ENCODE measurements around the gene SPOCK1. TPM values are rescaled to one million over a fixed set of nuclear protein-coding genes. Genes with fewer than 3 reads are reported as not detected.

The SPOCK1 gene
- total and polyA plus RNA-seq, 7 donors: 4.2 to 52.7 (median 16.0) TPM

DNA sequence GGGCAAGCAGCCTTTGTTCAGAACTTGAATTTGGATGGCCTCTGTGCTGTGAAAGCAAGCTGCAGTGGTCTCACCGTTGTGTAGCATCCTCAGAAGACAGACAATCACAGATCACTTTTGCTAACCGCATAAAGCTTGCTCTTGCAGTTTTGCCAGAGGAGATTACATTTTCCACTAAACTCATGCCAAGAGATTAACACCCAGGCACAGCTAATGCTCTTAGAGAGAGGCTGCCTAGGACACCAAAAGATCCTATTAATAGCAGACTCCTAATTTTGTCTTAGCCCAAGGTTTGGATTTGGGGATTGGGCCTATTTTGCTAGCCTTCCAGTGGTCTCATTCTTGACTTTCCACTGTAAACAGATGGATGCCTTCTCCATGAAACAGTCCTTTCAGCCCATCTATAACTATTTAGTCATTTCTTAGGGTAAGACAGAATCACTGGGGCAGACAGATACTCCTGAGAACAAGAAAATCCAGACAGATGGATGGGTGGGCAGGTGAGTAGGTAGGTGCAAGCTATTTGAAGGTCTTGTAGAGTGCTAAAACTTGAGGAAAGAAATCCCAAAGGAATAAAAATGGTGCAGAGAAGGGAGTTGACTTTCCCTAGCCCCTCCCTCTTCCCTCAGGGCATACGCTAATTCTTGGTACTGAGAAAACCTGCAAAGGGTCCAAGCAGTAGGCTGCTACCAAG is 506.2 kb downstream of the SPOCK1 start:
- WGBS, 3 donors: 46 to 55% (median 49%) methylated on average over 3 of the region's 3 CpGs
- Histone ChIP-seq H3K4me3 (no peak overlapping the region), H3K36me3 (ENCODE audit: insufficient read depth in 1 of 2, low read depth in 1 of 2) (no peaks in the 10 kb centered on the region), H3K27ac (no peak overlapping the region), H3K27me3 (ENCODE audit: insufficient read depth in 3 of 3, low read length in 2 of 3) (no peaks in the 10 kb centered on the region), H3K9me3 (no peaks in the 10 kb centered on the region), H3K4me1 (no peaks in the 10 kb centered on the region)
- intact Hi-C loops (cut with DNase I): no loop called here
- TF ChIP-seq, protein P1, sequence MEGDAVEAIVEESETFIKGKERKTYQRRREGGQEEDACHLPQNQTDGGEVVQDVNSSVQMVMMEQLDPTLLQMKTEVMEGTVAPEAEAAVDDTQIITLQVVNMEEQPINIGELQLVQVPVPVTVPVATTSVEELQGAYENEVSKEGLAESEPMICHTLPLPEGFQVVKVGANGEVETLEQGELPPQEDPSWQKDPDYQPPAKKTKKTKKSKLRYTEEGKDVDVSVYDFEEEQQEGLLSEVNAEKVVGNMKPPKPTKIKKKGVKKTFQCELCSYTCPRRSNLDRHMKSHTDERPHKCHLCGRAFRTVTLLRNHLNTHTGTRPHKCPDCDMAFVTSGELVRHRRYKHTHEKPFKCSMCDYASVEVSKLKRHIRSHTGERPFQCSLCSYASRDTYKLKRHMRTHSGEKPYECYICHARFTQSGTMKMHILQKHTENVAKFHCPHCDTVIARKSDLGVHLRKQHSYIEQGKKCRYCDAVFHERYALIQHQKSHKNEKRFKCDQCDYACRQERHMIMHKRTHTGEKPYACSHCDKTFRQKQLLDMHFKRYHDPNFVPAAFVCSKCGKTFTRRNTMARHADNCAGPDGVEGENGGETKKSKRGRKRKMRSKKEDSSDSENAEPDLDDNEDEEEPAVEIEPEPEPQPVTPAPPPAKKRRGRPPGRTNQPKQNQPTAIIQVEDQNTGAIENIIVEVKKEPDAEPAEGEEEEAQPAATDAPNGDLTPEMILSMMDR (IDR thresholded peaks at IDR 0.05): no peak
- ATAC-seq: peak in 2 of 4 donors; percentile 35 to 61
- DNase-seq: no peak

DNA sequence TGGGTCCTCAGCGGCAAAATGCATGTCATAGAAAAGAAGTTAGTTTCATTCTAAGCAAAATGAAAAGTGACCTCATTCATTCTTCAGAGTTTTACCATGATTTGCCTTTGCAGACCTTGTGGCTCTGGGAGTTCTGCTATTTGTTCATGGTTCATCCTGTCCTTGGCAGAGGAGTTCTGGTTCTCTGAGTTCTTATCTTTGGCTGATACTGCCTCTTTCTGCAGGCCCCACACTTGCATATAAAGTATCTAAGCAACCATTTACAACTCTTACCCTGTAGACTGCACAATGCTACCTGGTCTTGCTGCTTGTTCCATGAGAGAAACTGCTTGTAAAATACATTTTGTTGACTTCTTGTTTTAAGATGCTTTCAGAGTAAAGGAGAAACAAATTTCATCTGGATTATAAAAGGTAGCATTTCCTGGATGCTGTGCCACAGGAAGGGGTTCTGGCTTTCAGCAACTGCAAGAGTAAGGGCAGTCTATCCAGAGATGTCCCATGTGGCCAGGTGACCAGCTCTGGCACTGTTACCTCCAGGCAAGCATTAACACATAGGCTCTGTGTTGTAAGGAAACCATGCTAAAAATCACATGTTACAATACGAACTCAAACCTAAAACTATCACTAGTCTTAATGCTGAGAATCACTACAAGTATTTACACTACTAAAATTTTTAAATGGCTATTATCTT is 513.2 kb downstream of the SPOCK1 start:
- Histone ChIP-seq H3K4me1 (no peaks in the 10 kb centered on the region), H3K27ac (no peak overlapping the region), H3K9me3 (no peaks in the 10 kb centered on the region), H3K27me3 (ENCODE audit: insufficient read depth in 3 of 3, low read length in 2 of 3) (no peaks in the 10 kb centered on the region), H3K4me3 (no peak overlapping the region), H3K36me3 (ENCODE audit: insufficient read depth in 1 of 2, low read depth in 1 of 2) (no peaks in the 10 kb centered on the region)
- WGBS, 3 donors: 81 to 93% (median 92%) methylated on average over 2 of the region's 2 CpGs
- ATAC-seq (no peak), DNase-seq (no peak)
- TF ChIP-seq, protein P1 (IDR thresholded peaks at IDR 0.05): no peak
- intact Hi-C loops (cut with DNase I): no loop called here

GRCh38 chr5:136984772-136985446 is 514.2 kb downstream of the SPOCK1 start:
- Histone ChIP-seq H3K27ac (no peak overlapping the region), H3K9me3 (no peaks in the 10 kb centered on the region), H3K4me1 (no peaks in the 10 kb centered on the region), H3K4me3 (no peak overlapping the region), H3K36me3 (ENCODE audit: insufficient read depth in 1 of 2, low read depth in 1 of 2) (no peaks in the 10 kb centered on the region), H3K27me3 (ENCODE audit: insufficient read depth in 3 of 3, low read length in 2 of 3) (no peaks in the 10 kb centered on the region)
- TF ChIP-seq, protein P1 (IDR thresholded peaks at IDR 0.05): no peak
- intact Hi-C loops (cut with DNase I): no loop called here
- DNase-seq (no peak), ATAC-seq (no peak)
- 57 to 65% (median 61%) methylated on average over 4 of the region's 4 CpGs for WGBS, 3 donors

DNA sequence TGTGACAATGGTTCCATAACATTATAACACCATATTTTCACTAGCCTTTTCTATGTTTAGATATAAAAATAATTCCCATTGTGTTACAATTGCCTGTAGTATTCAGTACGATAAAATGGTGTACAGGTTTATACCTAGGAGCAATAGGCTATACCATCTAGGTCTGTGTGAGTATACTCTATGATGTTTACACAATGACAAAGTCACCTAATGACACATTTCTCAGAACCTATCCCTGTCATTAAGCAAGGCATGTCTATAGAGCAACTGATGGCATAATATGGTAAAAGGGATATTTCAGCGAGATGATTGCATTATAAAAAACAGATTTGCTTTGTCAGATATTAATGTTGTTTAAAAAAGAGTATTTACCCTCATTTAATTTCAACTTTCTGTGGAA is 517.2 kb downstream of the SPOCK1 start:
- Histone ChIP-seq H3K36me3 (ENCODE audit: insufficient read depth in 1 of 2, low read depth in 1 of 2) (no peaks in the 10 kb centered on the region), H3K9me3 (no peaks in the 10 kb centered on the region), H3K4me1 (no peaks in the 10 kb centered on the region), H3K27me3 (ENCODE audit: insufficient read depth in 3 of 3, low read length in 2 of 3) (no peaks in the 10 kb centered on the region), H3K27ac (no peak overlapping the region), H3K4me3 (no peak overlapping the region)
- WGBS, 3 donors: 92 to 97% (median 94%) methylated on average over 2 of the region's 2 CpGs
- ATAC-seq: no peak
- TF ChIP-seq, protein P1 (IDR thresholded peaks at IDR 0.05): no peak
- DNase-seq: no peak
- intact Hi-C loops (cut with DNase I): no loop called here
